Fibroblast of skin of scalp (primary cell): ENCODE data around the gene GAGE1. TPM values are rescaled to one million over a fixed set of nuclear protein-coding genes. Genes with fewer than 3 reads are reported as not detected.
"Not testable (repeated sequence)": the region's sequence is repeated elsewhere in the genome, so short reads cannot be mapped to it uniquely, and the experiment has no call there.

Source experiments
- DNase-seq: peaks from one replicate; pipeline ENCODE4 v3.0.0-alpha.2; 2013
- polyA plus RNA-seq, 2 experiments: library from polyadenylated mRNA; unstranded; fragments of 120-200 nt; gene quantifications; one replicate each; pipeline ENCODE4 v1.2.1, GENCODE V29; 2013; ENCODE audit not compliant: insufficient read length in 2 of 2

Gene GAGE1
- not detected for polyA plus RNA-seq (2013, experiment 1 of 2; ENCODE audit: insufficient read length)
- not detected for polyA plus RNA-seq (2013, experiment 2 of 2; ENCODE audit: insufficient read length)

- not testable (repeated sequence) for DNase-seq
Measured at GRCh38 chrX:49598720-49599119, at the start of gene GAGE1. GAGE1 (plus strand) TSS chrX:49599020; CDS start chrX:49600175, 1,155 bp downstream.

- not testable (repeated sequence) for DNase-seq
Measured at GRCh38 chrX:49550989-49551388, 47.8 kb upstream of the GAGE1 start, which contains the start of gene GAGE12E. GAGE12E (plus strand) TSS chrX:49551289; CDS start chrX:49552444, 1,155 bp downstream.

GRCh38 chrX:49560542-49560941, 38.3 kb upstream of the GAGE1 start, which contains the start of gene GAGE12F:
GAGE12F (plus strand) TSS chrX:49560842; CDS start chrX:49561997, 1,155 bp downstream.
- DNase-seq, result not testable (repeated sequence)

- DNase-seq, result not testable (repeated sequence)
Measured at GRCh38 chrX:49568728-49569127, 30.1 kb upstream of the GAGE1 start.

GRCh38 chrX:49569152-49569551, 29.7 kb upstream of the GAGE1 start:
- not testable (repeated sequence) for DNase-seq

GRCh38 chrX:49570100-49570499, 28.7 kb upstream of the GAGE1 start, which contains the start of gene GAGE12G:
GAGE12G (plus strand) TSS chrX:49570400; CDS start chrX:49571555, 1,155 bp downstream.
- DNase-seq, result not testable (repeated sequence)

- DNase-seq, result not testable (repeated sequence)
Measured at GRCh38 chrX:49579649-49580048, 19.2 kb upstream of the GAGE1 start, which contains the start of gene GAGE12H. GAGE12H (plus strand) TSS chrX:49579949; CDS start chrX:49581104, 1,155 bp downstream.

GRCh38 chrX:49589196-49589595, 9.6 kb upstream of the GAGE1 start, which contains the start of gene GAGE2A:
GAGE2A (plus strand) TSS chrX:49589496; CDS start chrX:49590651, 1,155 bp downstream.
- DNase-seq, result not testable (repeated sequence)

GRCh38 chrX:49589769-49590478, 8.9 kb upstream of the GAGE1 start:
- DNase-seq, result not testable (repeated sequence)

- DNase-seq, result not testable (repeated sequence)
Measured at GRCh38 chrX:49590488-49590887, 8.3 kb upstream of the GAGE1 start.

- DNase-seq, result no peak
Measured at GRCh38 chrX:49610718-49611310, 12.0 kb downstream of the GAGE1 start.

GRCh38 chrX:49618574-49618973, 19.8 kb downstream of the GAGE1 start:
- DNase-seq, result no peak

- peak; percentile 5 for DNase-seq
Measured at GRCh38 chrX:49627086-49627777, 28.4 kb downstream of the GAGE1 start.

GRCh38 chrX:49644991-49645637, 46.3 kb downstream of the GAGE1 start:
- no peak for DNase-seq

GRCh38 chrX:49656533-49656932, 57.7 kb downstream of the GAGE1 start:
- no peak for DNase-seq
